Omental fat pad (tissue), 4 donors: Measurements from ENCODE around the gene SLIRP. TPM values are rescaled to one million over a fixed set of nuclear protein-coding genes. Genes with fewer than 3 reads are reported as not detected.
"Not testable (repeated sequence)": the region's sequence is repeated elsewhere in the genome, so short reads cannot be mapped to it uniquely, and the experiment has no call there.

ENCODE experiments used
- ATAC-seq: fragments of 150-250 bp; one replicate; pipeline ENCODE4 v1.9.1; 2016; ENCODE audit warnings: mild to moderate bottlenecking, moderate library complexity; ENCODE audit not compliant: low FRiP score
- DNase-seq: peaks from one replicate; pipeline ENCODE4 v3.0.0-alpha.2; 2019; ENCODE audit warnings: low spot score
- CTCF ChIP-seq, 3 donors: fragments of 450-650 bp; IDR thresholded peaks; one replicate each; pipeline ENCODE4 v1.5.1; 2016 to 2017; ENCODE audit warnings: antibody characterized with exemption in 3 of 3, mild to moderate bottlenecking in 3 of 3, moderate library complexity in 2 of 3
- total RNA-seq, 4 donors: library from RNA; depleted of rRNA; stranded (reverse); fragments of >200 nt; gene quantifications; one replicate each; pipeline ENCODE4 v1.1.0, GENCODE V29; 2016

Gene SLIRP
- total RNA-seq, result 100 to 1,000 TPM; 117 to 155 (median 140) TPM

- ATAC-seq (peak; percentile 93), DNase-seq (peak; percentile 81)
- TF ChIP-seq CTCF (IDR thresholded peaks at IDR 0.05), result no peak
These were observed at the start of gene SLIRP, which contains the start of gene ALKBH1 for GRCh38 chr14:77707724-77708408. SLIRP (plus strand) TSS chr14:77708103; CDS start chr14:77708112, 9 bp downstream. ALKBH1 (minus strand) TSS chr14:77708023; CDS start chr14:77708004, 19 bp downstream.

GRCh38 chr14:77659831-77660230, 48.1 kb upstream of the SLIRP start:
- TF ChIP-seq CTCF (IDR thresholded peaks at IDR 0.05), result no peak
- ATAC-seq (no peak), DNase-seq (no peak)

GRCh38 chr14:77660754-77661153, 47.1 kb upstream of the SLIRP start:
- no peak for DNase-seq
- TF ChIP-seq CTCF (IDR thresholded peaks at IDR 0.05), result no peak
- ATAC-seq, result no peak

GRCh38 chr14:77661562-77661961, 46.3 kb upstream of the SLIRP start:
- not testable (repeated sequence) for DNase-seq, ATAC-seq

- ATAC-seq, result no peak
- TF ChIP-seq CTCF (IDR thresholded peaks at IDR 0.05), result no peak
These were observed 44.6 kb upstream of the SLIRP start for GRCh38 chr14:77663293-77663692.

GRCh38 chr14:77667331-77667730, 40.6 kb upstream of the SLIRP start:
- no peak for TF ChIP-seq CTCF (IDR thresholded peaks at IDR 0.05)
- no peak for DNase-seq
- ATAC-seq, result no peak

More at GRCh38 chr14:77663293-77663692, 44.6 kb upstream of the SLIRP start:
- DNase-seq, result no peak

- no peak for TF ChIP-seq CTCF (IDR thresholded peaks at IDR 0.05)
- no peak for ATAC-seq
- DNase-seq, result no peak
These were observed 34.7 kb upstream of the SLIRP start for GRCh38 chr14:77673193-77673592.
